Skeletal muscle cell (primary cell): ENCODE measurements around the gene PRKCZ.

ENCODE experiments used
- DNase-seq: peaks from one replicate; pipeline ENCODE4 v3.0.0-alpha.2; 2010; ENCODE audit warnings: low read depth
- H3K4me3 ChIP-seq: 2 replicates; pipeline ENCODE4 v1.5.1; 2011; ENCODE audit warnings: low read depth, mild to moderate bottlenecking, control low read depth, low read length, moderate library complexity

PRKCZ gene

DNA sequence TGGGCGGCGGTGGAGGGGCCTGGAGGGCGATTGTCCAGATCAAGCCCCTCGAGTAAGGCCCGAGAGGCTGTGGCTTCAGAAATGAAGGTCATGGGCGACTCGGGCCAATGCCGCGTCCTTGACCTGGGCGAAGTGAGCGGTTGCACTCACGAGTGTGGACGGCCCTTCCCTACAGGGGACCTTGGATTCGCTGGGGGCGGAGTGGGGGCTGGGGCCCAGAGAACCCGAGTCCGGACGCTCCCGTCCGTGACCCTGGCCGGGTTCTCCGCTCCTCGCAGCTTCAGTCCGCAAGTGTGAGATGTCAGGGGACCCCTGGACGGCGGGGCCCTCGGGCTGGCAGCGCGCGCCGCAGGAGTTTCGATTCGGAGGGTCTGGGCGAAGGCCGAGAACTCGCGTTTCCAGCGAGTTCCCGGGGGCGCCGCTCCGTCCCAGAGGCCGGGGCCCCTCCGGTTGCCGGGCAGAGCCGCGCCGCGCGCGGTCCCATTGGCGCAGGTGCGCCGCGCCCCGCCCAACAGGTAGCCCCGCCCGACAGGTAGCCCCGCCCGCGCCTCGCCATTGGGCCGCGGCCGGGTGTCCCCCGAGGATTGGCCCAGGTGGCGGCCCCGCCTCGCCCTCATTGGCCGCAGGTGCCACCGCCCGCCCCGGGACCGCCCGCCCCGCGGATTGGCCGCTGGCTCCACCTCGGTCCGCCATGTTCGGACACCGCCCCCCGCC lies at the start of gene PRKCZ:
Gene PRKCZ (plus strand): TSS at position 694 of the 714 bp plus-strand sequence. CDS start 220 bp downstream, outside the sequence.
- no peak for DNase-seq
- H3K4me3 ChIP-seq: peak within 1 kb of the TSS; percentile 22

DNA sequence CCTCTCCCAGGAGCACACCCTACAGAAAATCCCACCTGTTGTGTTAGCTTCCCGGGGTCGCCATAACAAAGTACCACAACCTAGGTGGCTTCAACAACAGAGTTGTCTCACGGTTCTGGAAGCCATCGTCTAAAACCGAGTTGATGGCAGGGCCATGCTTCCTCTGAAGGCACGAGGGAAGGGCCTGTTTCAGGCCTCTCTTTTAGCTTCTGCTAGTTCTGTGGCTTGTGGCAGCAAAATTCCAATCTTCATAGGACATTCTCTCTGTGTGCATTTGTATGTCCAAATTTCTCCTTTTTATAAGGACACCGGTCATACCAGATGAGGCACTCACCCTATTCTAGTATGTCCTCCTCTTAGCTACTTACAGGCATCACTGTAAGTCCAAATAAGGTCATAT lies 49.8 kb upstream of the PRKCZ start:
- DNase-seq: no peak
- H3K4me3 ChIP-seq: no peak overlapping the region

DNA sequence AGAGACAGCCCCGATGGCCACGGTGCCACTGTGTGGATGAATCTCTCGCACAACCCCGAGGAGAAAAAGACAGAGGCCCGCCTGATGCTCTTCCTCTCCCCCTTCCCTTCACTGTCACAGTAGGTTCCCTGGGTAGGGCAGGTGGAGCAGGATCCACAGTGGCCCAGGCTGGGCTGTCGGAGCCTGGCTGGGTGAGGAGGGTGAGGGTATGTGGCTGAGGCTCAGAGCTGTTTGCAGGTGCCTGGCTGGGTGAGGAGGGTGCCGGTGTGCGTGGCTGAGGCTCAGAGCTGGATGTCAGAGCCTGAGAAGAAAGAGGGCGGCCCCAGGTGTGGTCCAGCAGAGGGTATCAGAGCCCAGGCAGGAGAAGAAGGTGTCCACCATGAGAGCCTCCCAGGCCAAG lies 49.4 kb upstream of the PRKCZ start:
- H3K4me3 ChIP-seq: no peak overlapping the region
- no peak for DNase-seq

DNA sequence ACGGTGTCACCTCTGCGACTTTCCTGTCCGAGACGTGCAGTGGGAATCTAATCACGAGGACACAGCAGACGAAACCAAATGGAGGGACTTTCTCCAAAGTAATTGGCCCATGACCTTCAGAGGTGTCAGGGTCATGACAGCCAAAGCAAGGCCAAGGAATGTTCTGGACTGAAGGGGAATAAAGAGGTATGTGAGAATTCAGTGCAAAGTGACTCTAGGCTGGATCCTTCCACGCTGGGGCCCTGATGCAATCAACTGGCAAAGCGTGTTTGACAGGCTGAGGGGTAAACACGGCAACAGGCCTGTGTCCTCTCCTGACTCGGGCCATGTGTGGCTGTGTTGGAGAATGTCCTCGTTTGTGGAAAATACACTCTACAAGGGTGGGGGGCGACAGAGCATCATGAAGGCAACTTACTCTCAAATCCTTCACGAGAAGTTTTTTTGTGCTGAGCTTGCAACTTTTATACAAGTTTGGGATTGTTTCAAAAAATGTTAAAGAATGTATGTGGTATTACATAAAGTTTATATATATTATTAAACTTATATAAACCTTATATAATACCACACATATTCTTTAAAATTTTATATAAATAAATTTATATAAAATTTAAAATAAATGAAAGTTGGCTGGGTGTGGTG lies 48.3 kb upstream of the PRKCZ start:
- no peak for DNase-seq
- H3K4me3 ChIP-seq: no peak overlapping the region

DNA sequence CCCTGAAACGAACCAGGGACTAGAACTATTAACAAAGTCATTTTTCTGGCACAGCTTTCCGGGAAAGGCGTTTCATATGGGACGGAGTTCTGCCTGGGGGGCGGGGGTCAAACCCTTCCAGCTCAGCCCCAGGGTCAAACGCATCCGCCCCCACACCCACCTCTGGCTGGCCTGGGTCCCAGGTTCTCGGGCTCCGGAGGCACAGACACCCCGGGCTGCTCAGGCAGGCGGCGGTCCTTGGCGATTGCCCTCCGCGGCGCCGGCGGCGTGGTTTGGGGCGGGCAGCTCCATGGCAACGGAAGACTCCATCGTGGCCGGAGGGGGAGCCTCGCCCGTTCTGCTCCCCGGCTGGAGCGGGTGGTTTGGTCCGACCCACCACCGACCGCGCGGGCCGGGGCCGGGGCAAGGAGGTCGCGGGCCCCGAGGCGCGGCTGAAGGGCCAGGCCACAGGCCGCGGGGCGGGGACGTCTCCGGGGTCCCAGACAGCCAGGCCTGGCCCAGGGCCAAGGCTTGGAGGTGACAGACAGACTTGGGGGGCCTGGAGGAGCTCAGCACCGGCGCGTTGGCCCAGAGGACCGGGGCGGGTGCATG lies 46.6 kb upstream of the PRKCZ start, which contains the start of gene CFAP74:
Gene CFAP74 (minus strand): TSS at position 246 of the 591 bp plus-strand sequence. CDS start 12,830 bp downstream, outside the sequence.
- H3K4me3 ChIP-seq: peak within 1 kb of the TSS; percentile 11
- DNase-seq: peak; percentile 3

DNA sequence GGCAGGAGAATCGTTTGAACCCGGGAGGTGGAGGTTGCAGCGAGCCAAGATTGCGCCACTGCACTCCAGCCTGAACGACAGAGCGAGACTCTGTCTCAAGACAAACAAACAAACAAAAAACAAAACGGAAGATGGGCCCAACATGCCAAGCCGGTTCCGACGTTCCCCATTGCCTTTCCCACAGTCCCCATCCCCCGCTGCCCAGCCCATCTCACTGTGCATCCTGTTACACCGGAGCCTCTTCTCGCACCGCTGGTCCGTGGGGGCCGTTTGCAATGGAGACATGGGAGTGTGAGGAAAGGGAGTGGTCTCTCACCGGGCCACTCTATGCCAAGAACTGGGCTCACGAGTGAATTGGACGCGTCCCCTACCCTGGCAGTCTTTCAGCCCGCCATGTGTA lies 45.4 kb upstream of the PRKCZ start:
- no peak for DNase-seq
- no peak overlapping the region for H3K4me3 ChIP-seq

DNA sequence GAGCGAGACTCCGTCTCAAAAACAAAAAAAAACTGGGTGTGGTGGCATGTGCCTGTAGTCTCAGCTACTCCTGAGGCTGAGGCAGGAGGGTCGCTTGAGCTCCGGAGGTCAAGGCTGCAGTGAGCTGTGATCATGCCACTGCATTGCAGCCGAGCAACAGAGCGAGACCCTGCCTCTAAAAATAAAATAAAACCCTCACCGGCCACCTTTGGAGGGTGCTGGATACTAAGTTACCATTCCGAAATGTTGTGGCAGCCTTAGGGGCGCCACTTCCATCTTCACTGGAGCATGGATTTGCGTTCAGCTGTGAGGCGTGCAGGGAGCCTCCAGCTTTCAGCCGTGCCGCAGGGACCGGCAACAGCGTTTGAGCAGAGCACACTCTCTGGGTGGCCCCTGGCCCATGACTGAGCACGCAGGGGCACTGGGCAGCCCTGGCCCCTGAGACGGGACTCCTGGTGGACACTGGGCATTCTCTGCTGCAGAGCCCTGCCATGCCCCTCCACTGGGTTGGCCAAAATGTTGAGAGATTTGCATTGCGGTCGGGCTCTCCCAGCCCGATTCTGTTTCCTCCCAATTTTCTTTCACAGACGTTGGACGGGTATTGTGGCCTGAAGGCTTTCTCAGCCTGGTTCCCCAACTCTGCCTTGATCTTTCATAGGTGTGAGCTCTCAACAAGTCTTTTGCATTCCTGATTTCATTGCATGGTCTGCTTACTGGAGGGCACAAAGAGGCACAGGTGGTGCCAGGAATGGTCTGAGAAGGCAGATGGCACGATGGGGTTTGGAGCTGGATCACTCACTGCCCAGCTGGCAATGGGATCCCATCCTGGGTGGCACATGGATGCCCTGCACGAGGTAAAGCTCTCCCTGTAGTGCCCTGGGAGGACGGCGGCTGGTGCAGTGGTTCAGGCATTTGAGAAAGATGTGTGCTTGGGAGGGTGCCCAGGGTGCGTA lies 40.8 kb upstream of the PRKCZ start:
- no peak overlapping the region for H3K4me3 ChIP-seq
- DNase-seq: no peak

DNA sequence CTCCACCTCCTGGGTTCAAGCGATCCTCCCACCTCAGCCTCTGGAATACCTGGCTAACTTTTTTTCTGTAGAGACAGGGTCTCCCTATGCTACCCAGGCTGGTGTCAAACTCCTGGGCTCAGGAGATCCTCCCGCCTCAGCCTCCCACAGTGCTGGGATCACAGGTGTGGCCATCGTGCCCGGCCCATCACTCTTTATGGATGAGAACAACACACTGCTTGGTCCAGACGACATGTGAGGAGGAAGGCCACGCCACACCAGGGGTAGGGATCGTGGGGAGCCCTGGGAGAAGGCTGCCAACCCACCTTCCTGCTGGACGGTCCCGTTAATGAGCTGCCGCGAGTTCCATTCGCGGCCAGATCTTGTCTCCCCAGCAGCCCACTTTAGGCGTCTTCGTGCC lies 36.0 kb upstream of the PRKCZ start:
- H3K4me3 ChIP-seq: no peak overlapping the region
- no peak for DNase-seq

DNA sequence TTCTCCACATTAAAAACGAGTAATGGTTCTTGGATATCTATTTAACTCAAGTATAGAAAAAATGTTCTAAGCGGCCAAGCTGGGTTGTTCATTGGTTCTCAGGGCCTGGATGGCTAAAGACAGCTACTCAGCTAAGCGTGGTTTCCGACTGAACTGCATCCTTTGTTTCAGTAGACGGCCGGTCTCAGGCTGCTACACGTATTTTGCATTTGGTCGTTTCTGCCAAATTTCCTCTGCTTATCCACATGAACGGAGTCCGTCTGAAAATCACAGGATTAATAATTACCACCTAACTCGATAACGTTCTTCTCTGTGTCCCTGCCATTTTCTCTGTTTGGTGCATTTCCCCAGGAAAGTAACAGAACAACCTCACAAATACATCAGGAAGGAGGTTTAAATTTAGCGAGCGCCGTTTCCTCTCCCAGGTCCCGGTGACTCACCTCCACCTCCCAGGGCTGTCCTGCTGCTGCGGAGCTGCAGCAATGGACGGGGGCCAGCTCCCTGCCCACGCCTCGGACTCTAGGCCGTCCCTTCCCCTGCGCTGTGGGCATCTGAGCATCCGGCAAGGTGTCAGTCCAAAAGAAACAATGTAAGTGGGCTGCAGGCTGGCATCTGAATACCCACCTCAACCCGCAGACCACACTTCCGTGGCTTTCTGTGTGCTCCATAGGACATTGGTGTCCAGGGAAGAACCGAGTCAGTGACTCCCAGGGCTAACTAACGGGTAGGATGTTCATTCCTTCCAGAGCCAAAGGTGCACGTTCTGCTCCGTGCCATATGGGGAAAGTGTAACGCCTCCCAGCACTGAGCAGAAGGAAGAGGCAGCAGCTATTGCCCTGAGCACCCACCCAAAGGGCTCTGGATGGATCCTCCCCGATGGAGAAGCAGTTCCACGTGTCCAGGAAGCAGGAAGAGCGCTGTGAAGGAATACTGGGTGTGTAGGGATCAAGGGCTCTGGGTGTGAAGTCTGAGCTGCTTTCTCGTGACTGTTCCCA lies 35.2 kb upstream of the PRKCZ start:
- DNase-seq: no peak
- no peak overlapping the region for H3K4me3 ChIP-seq

DNA sequence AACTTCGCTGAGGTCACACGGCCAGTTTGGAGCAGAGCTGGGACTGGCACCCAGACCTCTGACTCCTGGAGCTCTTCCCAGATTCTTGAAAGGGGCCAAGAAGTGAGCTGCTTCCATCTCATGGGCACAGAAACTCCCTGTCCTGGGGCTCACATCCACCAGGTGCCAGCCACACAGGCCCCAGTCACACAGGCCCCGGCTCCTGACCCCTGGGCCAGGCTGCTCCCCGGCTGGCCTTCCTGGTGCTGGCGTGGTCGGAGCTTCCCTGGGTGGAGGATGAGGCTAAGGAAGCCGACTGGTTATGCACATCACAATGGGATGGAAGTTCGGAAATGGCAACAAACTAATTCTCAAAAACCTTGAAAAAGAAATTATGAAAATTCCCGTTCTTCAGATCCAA lies 34.1 kb upstream of the PRKCZ start:
- DNase-seq: no peak
- no peak overlapping the region for H3K4me3 ChIP-seq

DNA sequence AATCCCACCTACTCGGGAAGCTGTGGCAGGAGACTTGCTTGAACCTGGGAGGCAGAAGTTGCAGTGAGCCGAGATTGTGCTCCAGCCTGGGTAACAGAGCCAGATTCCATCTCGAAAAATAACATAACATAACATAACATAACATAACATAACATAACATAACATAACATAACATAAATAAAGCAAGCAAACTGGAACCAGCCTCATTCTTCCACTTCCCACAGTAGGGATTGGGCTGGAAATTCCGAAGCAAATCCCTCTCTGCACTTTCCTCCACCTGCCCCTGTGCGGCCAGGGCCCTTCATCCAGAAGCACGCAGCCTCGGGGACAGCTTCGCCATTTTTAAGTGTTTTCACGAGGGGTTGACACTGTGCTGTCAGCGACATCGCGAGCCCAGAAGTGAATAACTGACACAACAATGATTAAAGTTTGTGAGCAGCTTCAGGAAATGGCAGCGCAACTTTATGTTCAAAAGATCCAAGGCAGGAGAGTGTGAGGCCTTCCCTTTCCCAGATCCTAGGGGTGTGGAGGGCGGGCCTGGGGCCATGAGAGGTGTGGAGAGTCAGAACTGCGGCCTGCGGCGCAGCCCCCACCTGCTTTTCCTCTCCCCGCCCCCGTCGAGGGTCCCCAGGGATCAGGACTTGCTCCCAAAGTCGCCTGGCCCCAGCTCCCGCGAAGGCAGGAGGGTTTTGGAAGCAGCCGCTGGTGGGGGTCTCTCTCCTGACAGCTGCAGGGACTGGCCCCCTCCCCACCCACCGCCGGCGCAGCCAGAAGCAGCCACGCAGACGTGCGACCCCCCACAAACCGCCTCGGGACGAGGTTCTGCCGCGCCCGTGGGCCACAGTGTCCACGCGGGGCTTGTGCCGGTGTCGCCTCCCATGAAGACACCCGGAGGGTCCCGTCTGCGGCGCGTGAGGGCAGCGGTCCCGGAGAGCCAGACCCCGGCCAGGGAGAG lies 31.7 kb upstream of the PRKCZ start:
- DNase-seq: no peak
- H3K4me3 ChIP-seq: no peak overlapping the region

DNA sequence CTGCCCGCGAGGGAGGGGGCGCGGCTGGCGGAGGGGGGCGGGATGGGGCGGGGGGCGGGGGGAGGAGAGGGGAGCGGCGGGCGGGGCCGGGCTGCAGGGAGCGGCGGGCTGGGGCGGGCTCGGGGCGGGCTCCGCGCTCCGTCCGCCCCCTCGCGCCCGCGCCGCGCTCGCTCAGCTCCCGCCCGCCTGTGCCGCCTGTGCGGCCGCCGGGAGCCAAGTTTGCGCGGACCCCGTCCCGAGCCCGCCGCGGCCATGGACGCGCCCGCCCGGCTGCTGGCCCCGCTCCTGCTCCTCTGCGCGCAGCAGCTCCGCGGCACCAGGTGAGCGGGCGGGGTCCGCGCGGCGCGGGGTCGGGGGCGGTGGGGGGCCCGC lies 31.1 kb upstream of the PRKCZ start, which contains the start of gene GABRD:
Gene GABRD (plus strand): TSS at position 174 of the 372 bp plus-strand sequence. CDS start 79 bp downstream, at position 253.
- no peak within 1 kb of the TSS for H3K4me3 ChIP-seq
- DNase-seq: no peak

DNA sequence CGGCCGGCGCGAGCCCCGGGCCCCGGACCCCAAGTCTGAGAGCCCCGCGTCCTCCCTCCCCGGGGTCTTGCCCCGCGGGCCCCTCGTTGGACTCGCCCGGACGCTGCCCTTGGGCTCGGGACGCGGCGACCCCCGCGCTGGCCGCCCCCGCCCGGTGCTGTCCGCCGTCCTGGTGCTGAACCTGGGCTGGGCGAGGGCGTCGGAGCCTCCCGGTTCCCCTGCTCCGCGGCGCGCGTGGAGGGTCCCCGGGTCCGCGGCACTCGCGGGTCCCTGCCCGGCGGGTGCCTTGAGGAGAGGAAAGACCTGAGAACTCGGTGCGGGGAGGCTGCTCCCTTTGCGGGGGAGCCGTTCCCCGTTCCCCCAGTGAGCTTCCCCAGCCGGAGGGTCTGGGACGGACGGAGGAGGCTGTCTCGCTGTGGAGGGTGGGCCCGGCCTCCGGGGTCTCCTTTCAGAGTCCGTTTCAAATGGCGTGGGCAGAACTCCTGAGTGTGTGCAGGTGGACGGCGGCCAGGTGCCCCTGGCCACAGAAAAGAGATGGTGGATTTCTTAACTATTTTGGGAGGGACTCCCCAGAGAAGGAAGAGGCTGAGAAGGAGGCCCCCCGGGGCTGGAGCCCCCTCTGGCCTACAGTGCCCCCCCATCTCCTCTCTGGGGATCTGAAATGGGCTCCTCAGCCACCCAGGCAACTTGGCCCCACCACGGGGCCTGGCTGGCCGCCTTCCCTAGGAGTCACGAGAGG lies 30.5 kb upstream of the PRKCZ start:
- DNase-seq: no peak
- no peak overlapping the region for H3K4me3 ChIP-seq

DNA sequence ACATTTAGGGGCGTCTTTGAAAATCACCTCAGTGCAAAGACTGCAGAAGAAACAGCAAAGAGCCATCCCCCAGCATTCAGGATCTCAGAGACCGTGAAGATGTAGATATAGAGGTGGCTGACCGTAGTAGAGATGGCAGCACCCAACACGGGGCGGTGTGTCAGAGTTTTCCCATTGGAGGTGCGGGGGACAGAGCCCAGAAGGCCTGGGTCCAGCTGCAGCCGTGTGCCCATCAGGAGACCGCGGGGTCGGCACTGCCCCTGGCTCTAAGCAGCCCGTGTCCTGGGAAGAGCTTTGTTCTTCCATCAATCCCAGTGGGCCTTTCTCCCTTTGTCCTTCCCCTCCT lies 29.9 kb upstream of the PRKCZ start:
- no peak overlapping the region for H3K4me3 ChIP-seq
- DNase-seq: no peak

DNA sequence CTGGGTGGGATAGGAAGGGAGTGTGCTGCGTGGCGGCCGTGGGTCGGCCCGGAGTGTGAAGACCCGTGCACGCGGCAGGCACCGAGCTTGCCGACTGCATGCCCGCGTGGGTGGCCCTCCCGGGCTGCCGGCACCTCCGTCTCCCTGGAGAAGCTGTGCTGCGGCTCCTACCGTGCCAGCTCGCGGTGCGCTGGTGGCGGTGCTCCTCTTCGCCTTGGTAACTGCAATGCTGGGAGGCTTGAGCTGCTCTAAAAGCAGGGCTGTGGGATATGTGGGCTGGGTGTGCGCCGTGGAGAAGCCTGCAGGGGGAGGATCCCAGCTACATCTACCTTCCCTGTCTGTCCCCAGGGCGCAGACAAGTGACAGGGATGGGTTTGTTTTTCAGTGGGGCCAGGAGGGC lies 28.7 kb upstream of the PRKCZ start:
- no peak for DNase-seq
- H3K4me3 ChIP-seq: no peak overlapping the region

DNA sequence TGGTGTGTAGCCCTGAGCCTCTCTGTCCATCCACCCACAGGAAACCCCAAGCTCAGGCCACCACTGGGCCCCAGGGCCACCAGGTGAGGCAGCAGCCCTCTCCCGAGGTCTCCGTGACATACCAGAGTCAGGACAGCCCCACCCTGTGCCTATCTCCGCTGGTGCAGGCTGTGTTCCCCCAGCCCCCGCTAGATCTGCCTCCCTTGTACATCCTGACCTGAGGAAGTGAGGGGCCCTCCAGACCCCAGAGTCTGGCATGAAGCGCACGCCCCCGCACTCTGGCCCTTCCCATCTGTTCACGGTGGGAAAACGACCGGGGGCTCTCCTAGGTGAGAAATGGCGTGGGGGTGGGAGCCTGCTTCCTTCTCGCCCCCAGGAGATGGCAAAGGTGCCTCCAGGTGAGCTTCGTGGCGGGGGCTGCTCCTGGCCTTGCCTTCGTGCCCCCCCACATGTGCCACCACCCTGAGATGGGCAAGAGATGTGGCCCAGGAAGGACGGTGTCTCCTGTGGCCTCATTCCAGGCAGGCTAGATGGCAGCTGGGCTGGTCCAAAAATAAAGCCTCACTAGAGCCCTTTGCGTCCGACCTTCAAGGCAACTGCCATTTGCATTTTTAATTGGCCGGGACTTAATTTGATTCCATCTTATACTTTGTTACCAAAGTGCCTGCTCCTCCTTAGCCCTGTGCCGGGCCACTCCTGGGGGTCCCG lies 28.0 kb upstream of the PRKCZ start:
- H3K4me3 ChIP-seq: no peak overlapping the region
- DNase-seq: no peak
